LHCN-M2 (cell line): ENCODE results near the gene LAMA4. TPM values are rescaled to one million over a fixed set of nuclear protein-coding genes. Genes with fewer than 3 reads are reported as not detected.

ENCODE experiments used
- DNase-seq: peaks from one replicate; pipeline ENCODE4 v3.0.0-alpha.2; 2012; ENCODE audit warnings: low read depth
- total RNA-seq: library from RNA; depleted of rRNA; stranded (reverse); fragments of >200 nt; gene quantifications from 2 replicates; pipeline ENCODE4 v1.2.3, GENCODE V29; 2014

LAMA4 gene
- total RNA-seq, 1 experiment from 2014 or later: 6.5 TPM

DNA sequence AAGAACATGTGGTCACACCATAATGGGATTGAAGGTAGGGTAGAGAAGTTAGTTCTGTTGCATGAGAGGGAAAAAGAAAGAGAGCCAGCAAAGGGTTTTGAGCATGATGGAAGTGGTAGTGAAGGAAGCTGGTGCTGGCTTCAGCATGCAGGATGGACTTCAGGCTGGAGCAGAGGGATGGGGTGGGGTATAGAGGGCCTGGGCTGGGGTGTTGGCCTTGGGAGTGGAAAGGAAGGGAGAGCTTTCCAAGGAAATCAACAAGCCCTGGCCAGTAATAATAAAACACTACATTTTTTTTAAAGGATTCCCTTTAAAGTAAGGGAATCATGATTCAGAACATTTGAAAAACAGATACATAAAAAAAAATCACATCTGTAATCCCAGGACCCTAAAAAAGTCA, 61.2 kb downstream of the LAMA4 start:
- no peak for DNase-seq

DNA sequence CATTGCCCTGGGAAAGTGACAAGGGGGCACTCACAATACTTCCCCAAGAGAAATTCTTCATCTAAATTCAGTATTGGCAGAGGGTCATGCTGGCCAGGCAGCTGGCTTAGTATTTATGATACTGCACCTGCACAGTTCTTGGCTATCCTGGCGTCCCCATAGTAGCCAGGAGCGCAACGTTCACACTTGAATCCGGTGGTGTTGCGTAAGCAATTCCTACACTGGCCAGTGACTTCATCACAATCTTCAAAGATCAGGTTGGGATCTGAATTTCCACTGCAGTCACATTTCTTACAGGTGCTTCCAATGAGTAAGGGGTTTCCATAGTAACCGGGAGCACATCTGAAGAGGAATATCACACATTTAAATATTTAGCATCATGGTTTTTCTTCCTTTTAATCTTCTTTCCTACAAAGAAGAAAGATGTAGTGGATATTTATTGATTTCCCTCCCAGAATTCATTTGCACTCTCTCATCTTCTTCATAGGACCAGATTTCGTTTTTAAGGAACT, 62.8 kb downstream of the LAMA4 start:
- DNase-seq: no peak

DNA sequence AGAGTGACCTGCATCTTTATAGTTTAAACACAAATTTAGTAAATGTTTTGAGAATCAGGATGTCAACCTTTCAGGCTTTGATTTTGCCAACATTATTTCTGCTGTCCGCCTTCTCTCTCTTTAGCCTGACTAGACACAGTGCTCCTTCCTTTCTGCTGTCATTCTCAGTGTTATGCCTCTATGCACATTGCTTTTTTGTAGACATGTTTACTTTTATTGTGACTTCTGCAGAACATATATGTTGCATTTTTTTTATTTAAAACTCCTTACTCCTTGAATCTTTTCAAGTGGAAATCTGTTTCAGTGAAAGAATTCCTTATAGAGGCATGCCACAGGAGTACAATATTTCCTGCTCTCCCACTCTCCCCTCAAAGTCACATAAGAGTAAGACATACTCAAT, 64.2 kb downstream of the LAMA4 start:
- DNase-seq: no peak

DNA sequence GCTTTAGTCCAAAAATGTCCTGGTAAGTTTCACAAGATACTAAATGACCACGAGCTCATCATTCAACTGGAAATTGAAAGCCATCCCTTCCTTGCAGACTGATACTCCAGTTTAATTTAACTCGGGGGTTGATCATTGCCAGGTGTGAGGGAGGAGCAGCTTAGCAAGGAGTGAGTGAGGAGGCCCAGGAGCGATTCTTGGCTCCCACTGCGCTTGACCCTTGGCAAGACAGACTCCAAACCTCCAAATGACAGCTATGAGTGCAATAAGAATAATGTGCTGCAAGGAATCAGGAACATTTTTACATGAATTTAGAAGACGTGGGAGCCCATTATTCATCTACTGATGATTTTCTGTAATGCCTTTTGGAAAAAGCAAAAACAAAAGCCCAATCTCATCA, 64.9 kb downstream of the LAMA4 start:
- no peak for DNase-seq

DNA sequence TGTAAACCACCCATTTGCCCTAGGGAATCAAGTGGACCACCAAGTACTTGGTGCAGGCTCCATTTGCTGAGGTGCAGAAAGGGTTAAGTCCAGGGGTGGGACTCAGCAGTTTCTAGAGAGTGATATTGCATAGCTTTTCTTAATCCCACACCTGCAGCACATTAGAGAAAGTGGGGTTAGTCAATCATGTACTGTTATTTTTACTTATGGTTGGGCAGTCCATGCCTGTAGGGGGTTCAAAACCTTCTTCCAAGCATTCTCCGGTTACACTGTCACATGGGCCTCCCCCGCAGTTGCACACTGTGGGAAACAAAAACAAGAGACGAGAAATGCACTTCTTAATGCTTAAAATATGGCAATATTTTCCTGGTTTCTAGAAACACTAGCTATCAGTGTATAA, 65.5 kb downstream of the LAMA4 start:
- no peak for DNase-seq

DNA sequence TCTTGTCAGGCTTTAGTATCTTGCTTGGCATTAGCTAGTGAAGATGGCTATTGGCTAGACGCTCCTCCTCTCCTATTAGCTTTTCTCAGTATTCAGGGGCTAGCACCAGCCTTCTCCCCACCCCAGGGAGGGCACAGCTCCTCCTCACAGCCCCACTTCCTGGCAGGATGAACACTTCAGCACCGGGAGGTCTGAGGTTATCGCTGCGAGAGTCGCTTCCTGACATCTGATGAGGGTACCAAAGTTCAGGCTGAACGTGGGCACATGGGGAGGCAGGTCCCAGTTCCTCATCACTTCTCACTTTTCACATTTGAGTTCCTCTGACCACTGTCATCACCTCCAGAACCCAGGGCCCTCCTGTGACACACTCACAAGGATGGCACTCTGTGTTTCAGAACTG, 66.6 kb downstream of the LAMA4 start:
- no peak for DNase-seq

DNA sequence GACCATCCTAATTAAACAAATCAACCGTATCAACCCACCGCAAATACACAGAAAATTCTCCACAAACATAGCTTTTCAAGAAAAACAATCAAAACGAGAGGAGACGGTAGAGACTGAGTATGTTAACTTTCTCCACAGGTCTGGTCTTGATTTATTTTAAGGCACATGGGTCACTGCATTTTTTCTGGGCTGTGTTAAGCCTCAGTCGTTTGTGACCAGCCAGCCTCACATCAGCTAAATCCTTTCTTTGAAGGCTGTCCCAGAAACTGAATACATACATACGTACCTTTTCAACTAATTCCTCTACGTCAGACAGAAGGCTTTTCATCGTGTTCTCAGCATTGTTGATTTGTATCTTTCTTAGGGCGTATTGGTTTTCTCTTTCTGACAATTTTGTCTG, 69.4 kb downstream of the LAMA4 start:
- no peak for DNase-seq

DNA sequence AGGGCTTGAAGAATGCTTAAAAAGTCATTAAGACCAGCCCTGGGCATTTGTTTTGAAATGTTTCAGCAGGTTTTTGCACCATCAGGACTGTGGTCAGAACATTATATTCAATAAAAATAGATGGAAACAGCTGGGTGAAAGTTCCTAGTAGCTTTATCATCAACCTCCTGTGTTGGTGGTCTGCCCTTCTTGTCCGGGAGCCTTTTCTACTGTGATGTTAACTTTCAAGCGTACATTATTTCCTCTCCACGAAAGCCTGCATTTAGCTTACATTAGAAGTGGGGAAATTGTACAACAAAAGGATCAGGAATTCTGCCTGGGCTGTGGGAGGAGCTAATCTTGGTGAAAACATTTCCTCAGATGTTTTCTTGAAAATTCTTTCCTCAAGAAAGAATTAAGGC, 71.1 kb downstream of the LAMA4 start:
- peak; percentile 94 for DNase-seq

DNA sequence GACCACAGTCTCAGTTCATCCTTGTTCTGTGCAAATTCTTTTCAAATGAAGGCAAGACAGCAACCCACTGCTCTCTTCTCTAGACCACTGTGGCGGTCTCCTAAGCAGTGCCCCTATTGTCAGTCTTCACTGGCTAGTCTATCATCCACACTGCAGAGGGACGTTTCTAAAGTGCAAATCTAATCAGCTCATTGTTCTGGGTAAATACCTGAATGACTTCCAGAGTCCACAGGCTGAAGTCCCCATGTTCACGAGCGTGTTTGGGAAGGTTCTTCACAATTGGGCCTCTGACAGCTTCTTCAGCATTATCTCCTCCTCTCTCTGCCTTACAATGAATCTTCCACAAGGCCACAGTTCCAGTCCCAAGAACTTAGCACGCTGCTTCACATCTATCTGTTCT, 73.2 kb downstream of the LAMA4 start:
- no peak for DNase-seq

DNA sequence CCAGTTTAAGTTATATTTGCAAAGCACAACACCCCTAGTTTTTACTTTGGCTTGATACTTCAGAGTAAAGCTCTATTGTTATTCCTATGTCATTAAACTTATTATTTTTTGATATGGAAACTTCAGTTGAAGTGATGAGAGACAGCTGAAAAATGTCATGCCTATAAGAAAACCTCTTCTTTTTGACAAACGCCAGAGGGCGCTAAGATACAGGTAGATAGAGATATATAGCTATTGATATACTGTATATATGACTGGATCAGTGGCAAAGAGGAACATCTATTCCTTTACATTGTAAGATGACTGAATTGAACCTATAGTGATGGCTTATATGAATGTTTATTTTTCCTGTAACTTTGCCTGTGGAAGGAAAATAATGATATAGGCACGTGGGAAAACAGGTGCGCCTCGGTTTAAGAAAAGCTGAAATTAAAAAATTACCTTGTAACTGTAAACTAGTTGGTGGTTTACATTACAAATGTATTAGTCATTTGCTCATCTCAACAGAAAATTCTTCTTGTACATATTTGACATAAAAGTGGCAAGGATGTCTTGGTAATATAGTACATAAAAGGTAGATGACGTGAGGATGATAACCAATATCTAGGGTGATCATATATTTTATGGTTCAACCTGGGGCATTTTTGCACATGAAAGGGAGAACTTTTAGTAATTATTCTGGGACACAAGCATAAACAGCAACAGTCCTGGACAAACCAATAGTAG, 74.1 kb downstream of the LAMA4 start:
- DNase-seq: peak; percentile 79

DNA sequence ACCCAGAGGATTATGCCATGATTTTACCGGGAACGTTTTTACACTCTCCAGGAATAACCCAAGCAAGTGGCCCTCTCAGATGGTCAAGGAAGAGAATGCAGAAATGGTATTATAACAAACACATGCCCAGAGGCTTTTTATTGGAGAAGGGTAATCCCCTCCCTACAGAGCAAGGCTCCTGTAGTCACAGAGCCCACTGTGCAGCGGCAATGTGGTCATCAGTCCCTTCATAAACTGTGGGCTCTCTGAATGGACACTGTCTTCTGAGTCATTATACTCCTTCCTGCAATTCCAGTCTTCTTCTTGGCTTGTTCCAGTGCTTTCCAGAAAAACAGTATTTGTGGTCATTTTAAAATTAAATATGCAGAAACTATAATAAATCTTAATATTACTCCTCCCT, 74.7 kb downstream of the LAMA4 start:
- DNase-seq: peak; percentile 23

DNA sequence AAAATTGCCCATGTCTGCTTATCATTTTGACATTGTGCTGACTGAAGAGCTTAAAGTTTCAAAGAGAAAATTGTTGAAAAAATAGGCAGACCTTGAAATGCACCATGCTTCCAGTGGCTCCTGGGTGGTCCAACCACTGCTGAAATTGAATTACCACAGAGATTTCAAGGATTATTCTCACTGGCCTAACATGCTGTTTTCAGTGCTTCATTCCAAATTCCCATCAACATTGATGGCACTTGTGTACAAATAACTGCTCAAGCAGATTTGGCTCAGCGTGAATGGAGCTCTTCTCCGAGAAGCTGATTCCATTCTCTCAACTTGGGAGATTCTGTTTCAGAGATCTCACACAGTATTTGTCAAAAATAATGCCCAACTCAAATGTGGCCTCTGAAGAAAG, 75.5 kb downstream of the LAMA4 start:
- DNase-seq: no peak

DNA sequence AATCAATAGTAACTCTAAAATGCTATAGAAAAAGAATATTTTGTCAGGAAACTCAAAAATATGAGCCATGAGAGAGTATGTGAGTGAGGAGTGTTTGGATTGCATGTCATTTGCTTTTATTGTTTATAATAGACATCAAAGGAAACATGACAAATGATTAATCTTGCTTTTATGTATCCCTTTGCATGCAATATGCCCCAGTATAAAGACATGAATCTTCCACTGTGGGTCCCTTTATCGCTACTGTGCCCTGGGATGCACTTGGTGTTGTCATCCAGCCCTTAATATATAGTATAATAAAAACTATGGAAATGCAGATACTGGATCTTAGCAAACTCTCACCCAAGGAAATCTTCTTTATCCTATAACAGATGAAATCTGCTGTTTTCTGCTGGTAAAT, 77.3 kb downstream of the LAMA4 start:
- no peak for DNase-seq

DNA sequence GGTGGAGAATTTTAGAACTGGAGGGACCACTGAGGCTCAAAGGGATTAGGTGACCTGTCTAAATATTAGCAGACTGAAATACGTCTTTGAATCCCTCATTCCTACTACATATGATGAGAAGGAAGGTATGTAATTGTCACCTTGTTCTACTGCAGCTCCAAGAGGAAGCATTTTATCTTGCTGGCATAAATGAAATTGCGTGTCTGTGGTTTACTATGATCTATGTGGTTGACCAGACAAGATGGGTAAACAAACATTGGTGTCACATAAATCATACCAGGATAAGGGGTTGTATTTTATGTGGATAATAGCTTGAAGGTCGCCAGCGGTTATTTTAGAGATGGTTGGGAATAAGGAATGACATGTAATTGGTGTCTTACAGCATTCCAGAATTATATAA, 78.2 kb downstream of the LAMA4 start:
- DNase-seq: no peak

DNA sequence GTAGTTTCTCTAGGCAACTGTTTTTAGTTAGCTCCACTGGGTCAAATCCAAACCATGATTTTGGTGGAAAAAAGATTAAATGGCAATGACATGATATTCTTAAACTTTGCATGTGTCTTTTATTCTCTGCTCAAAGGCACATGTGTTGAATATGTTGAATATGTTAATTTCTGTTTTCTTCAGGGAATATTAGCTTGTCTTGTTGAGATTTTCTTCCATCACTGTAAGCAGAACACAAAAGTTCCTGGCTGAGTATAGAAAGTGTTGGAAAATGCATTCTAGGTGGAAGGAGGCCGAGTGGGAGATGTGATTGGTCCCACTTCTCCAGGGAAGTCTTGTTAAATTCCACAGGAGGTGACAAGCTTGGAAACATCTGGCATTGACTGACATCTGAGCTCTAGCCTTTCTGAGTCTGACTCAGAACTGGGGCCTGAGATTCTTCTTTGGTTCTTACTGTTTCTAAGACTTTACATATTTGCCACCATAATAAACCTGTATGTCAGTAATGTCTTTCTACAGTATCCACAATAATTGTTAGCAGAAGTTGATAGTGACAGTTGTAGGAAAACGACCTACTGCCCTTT, 81.1 kb downstream of the LAMA4 start:
- peak; percentile 42 for DNase-seq

DNA sequence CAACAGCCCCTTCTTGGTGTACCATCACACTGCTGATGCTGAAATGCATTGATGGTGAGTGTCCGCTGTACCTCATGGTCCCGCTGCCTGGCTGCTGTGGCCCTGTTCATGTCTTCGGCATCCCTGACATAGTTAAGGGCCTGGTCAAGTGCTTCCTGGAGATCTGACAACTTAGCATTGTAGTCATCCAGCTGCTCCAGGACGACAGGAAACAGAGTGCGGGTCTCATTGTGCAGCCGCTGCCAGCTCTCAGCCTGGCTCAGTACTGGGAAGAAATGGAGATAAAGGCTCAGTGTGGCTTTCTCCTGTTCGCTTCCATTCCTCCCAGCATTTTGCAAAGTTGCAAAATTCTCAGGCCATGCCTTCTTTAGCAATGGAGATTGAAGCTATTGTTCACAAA, 81.8 kb downstream of the LAMA4 start:
- no peak for DNase-seq

DNA sequence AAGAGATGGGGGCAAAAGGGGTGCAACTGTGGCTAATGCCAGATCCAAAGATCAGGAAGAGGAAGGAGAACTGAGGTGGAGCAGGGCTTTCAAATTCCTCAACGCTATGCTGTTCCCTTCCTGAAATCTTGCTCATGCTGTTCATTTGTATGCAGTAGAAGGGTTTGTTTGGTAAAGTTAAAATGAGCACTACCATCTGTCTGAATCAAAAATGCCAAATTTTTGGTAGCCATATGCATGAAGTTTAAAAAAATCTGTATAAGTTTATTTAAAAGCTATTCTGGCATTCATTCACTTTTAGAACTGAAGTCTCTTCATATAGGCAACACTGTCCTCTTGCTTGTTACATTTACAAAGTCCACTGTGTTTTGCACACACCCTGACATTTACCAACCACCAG, 84.8 kb downstream of the LAMA4 start:
- DNase-seq: no peak

DNA sequence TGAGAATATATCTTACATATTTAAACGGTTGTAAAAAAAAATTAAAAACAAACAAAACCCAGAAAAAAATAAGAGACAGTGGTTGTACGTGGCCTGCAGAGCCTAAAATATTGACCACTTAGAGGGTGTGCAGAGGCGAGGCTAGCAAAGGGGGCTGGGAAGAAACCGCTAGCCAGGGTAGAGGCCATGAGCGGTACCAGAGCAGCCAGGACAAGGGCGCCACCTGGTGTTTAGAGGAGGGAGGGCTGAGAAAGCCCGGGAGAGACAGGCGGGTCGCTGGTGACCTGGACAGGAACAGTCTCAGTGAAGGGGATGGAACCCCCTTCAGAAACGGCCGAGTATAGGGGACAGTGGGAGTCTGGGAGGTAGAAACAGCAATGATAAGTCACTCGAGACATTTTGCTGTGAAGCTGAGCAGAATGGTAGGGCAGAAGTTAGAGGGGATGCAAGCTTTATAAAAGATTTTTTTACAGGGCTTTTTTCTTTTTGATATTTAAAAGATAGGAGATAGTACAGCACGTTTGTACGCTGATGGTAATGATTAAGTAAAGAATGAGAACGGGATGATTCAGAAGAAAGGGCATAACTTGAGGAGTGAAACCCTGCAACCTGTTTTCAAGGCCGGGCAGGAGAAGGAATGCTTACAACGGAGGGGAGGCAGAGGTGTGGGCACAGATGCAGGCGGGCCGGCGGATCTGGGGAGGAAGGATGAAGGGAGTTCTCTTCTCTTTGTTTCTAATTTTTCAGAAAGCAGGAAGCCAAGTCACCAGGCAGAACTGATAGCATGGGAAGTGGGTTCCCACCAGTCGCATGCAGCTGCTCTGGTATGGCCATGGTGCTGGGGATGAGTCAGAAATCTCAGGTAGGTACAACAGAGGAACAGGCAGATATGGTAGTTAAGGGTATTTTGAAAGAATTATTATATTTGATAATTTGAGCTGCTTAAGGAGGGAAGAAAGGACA, 90.8 kb downstream of the LAMA4 start:
- peak; percentile 59 for DNase-seq

DNA sequence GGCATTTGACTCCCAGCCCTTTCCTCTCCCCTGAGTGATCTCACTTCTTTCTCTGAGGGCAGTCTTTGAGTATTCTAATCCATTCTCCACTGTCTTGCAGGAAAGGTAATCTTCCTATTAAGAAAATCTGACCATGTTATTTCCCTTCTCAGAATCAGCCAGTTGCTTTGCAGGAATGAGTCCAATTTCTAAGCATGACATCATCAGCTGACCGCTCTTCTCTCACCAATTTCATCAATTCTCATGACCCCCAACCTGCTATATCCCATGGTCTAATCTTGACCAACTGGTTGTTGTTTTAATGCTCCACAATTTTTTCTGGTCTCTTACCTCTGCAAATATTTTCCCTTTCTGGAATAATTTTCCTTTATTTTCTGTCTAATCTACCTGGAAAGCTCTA, 93.6 kb downstream of the LAMA4 start:
- no peak for DNase-seq

DNA sequence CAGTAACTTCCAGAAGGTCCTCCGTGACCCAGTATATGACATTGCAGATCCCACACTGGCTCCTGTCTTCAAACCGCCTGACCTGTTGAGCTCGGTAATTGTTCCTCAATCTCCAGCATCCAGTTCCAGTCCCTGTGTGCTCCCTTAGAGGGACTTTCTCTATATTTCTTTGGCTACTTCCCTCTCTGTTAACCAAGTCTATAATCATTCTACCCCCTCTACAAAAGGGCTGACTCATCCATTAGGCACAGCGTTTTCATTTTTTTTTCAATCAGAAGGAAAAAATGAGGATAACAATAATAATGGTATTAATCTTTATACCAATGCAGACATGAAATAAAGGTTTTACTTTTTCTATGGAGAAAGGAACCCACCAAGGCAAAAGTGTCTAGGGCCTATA, 97.7 kb downstream of the LAMA4 start:
- DNase-seq: no peak

DNA sequence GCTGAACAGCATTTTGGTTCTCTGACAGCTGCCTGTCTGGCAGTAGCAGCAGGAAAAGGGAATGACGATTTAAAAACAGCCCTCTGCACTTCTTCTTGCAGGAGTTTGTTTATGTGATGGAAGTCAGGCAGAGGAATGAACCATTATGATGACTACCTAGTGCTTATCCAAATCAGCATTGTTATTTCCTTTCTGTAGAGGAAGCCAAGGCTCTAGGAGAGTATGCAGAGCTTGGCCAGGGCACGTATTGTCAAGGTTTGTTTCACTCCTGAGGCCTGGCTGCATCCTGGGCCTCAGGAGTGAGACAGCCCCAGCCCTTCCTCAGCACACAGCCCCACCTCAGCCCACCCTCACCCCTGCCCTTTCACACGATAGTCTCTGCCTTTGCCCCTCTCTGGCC, 98.5 kb downstream of the LAMA4 start:
- no peak for DNase-seq

DNA sequence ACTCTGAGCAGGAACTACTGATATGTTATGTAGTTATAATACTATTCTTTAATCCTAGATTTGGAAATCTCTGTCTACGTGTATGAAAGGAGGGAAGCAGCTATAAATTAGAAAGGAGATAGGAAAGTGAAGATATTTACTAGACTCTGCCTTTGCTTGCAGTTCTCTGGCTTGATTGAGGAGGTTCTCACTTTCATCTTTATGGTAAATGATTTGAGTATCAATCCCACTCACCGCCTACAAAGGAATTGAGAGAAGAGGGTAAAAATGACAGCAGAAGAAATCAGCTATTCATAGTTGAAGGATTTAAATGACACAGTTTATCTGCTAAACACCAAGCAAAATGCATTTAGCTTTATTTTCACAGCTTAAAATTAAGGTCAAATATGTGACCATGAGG, 99.7 kb downstream of the LAMA4 start:
- DNase-seq: no peak
